Hepatocyte (in vitro differentiated cells): ENCODE results near the gene POU5F1. TPM values are rescaled to one million over a fixed set of nuclear protein-coding genes. Genes with fewer than 3 reads are reported as not detected.
"Not testable (repeated sequence)": the region's sequence is repeated elsewhere in the genome, so short reads cannot be mapped to it uniquely, and the experiment has no call there.

Experiments used
- DNase-seq: peaks from one replicate; pipeline ENCODE4 v3.0.0-alpha.2; 2016; ENCODE audit warnings: low spot score
- H2AFZ ChIP-seq: fragments of 200-600 bp; sonication (generic); 2 replicates; pipeline ENCODE4 v1.6.0; 2016; ENCODE audit warnings: antibody characterized with exemption, mild to moderate bottlenecking
- H3K27ac ChIP-seq: fragments of 200-600 bp; sonication (generic); 2 replicates; pipeline ENCODE4 v1.5.1; 2016; ENCODE audit warnings: mild to moderate bottlenecking
- H3K27me3 ChIP-seq: fragments of 200-600 bp; sonication (generic); 2 replicates; pipeline ENCODE4 v1.6.1; 2016
- H3K36me3 ChIP-seq: fragments of 200-600 bp; sonication (generic); replicated peaks from 2 replicates; pipeline ENCODE4 v1.5.1; 2016; ENCODE audit warnings: low read depth; ENCODE audit not compliant: insufficient read depth
- H3K4me1 ChIP-seq: fragments of 200-600 bp; sonication (generic); 2 replicates; pipeline ENCODE4 v1.5.1; 2016; ENCODE audit warnings: mild to moderate bottlenecking, moderate library complexity; ENCODE audit not compliant: insufficient read depth
- H3K4me2 ChIP-seq: fragments of 200-600 bp; sonication (generic); 2 replicates; pipeline ENCODE4 v1.6.0; 2016
- H3K4me3 ChIP-seq: fragments of 200-600 bp; sonication (generic); 2 replicates; pipeline ENCODE4 v1.5.1; 2016; ENCODE audit warnings: mild to moderate bottlenecking
- H3K79me2 ChIP-seq: fragments of 200-600 bp; sonication (generic); 2 replicates; pipeline ENCODE4 v1.6.0; 2017; ENCODE audit warnings: mild to moderate bottlenecking
- H3K9me2 ChIP-seq: fragments of 200-600 bp; sonication (generic); replicated peaks from 2 replicates; pipeline ENCODE4 v1.6.0; 2017; ENCODE audit warnings: mild to moderate bottlenecking; ENCODE audit not compliant: insufficient read depth
- H3K9me3 ChIP-seq: fragments of 200-600 bp; sonication (generic); 2 replicates; pipeline ENCODE4 v1.5.1; 2016; ENCODE audit warnings: low read depth, mild to moderate bottlenecking
- H4K20me1 ChIP-seq: fragments of 200-600 bp; sonication (generic); 2 replicates; pipeline ENCODE4 v1.6.0; 2016; ENCODE audit warnings: mild to moderate bottlenecking; ENCODE audit not compliant: insufficient read depth, poor library complexity, severe bottlenecking
- CTCF ChIP-seq: fragments of 200-600 bp; sonication (generic); IDR thresholded peaks from 2 replicates; pipeline ENCODE4 v1.5.1; 2016; ENCODE audit warnings: antibody characterized with exemption, mild to moderate bottlenecking; ENCODE audit not compliant: poor library complexity
- EZH2 ChIP-seq: fragments of 200-600 bp; sonication (generic); IDR thresholded peaks from 2 replicates; pipeline ENCODE4 v1.6.1; 2016; ENCODE audit warnings: antibody characterized with exemption, mild to moderate bottlenecking, borderline replicate concordance
- EZH2phosphoT487 ChIP-seq: fragments of 200-600 bp; sonication (generic); IDR thresholded peaks from one replicate; pipeline ENCODE4 v1.6.1; 2018; ENCODE audit warnings: antibody characterized with exemption, mild to moderate bottlenecking, low read depth, moderate library complexity; ENCODE audit not compliant: unreplicated experiment, severe bottlenecking
- WGBS: methylation state at CpG from one replicate; pipeline ENCODE4 v1.1.6; 2016; ENCODE audit warnings: low lambda C conversion rate; ENCODE audit errors: missing lambda C conversion rate; 5-methylcytosine and 5-hydroxymethylcytosine counted together
- polyA plus RNA-seq: library from polyadenylated mRNA; unstranded; fragments of >200 nt; fragmentation: Nextera tagmentation; extraction: Ambion mirVana; gene quantifications from 2 replicates; pipeline ENCODE4 v1.2.1, GENCODE V29; 2016
- total RNA-seq: library from RNA; depleted of rRNA; stranded (reverse); fragments of >200 nt; gene quantifications from 2 replicates; pipeline ENCODE4 v1.2.3, GENCODE V29; 2014

POU5F1 gene
- total RNA-seq (1.1 and 2.1 TPM in 2 replicates), polyA plus RNA-seq (0.94 and 1.8 TPM in 2 replicates)

GRCh38 chr6:31170600-31170881 lies at the start of gene POU5F1:
Gene POU5F1 (minus strand): TSS chr6:31170682. CDS start chr6:31170620, 62 bp downstream.
- DNase-seq, result no peak

GRCh38 chr6:31216208-31216898 lies 45.9 kb upstream of the POU5F1 start:
- Histone ChIP-seq H3K27me3 (no peaks in the 10 kb centered on the region), H3K36me3 (no peaks in the 10 kb centered on the region), H3K9me2 (no peaks in the 10 kb centered on the region), H3K4me2 (no peak overlapping the region), H3K27ac (peak overlapping the region; percentile 89), H2AFZ (peak overlapping the region; percentile 29), H3K9me3 (no peaks in the 10 kb centered on the region), H3K79me2 (no peaks in the 10 kb centered on the region), H4K20me1 (no peaks in the 10 kb centered on the region), H3K4me3 (no peak overlapping the region), H3K4me1 (peaks cover 6% of the 10 kb centered on the region)
- WGBS, result 66% methylated on average over 7 of the region's 7 CpGs
- peak; percentile 40 for DNase-seq
- TF ChIP-seq EZH2phosphoT487 (no peak), CTCF (no peak), EZH2 (no peak)

More at GRCh38 chr6:31170600-31170881, at the start of gene POU5F1:
- no peak within 1 kb of the TSS for H3K27ac ChIP-seq
- no peaks in the 10 kb centered on the region for H3K79me2 ChIP-seq
- 58% methylated on average over 4 of the region's 9 CpGs for WGBS
- H3K4me1 ChIP-seq, result no peaks in the 10 kb centered on the region
- no peak within 1 kb of the TSS for H3K4me3 ChIP-seq
- no peaks in the 10 kb centered on the region for H4K20me1 ChIP-seq
- no peaks in the 10 kb centered on the region for H3K9me2 ChIP-seq
- no peaks in the 10 kb centered on the region for H3K9me3 ChIP-seq
- no peaks in the 10 kb centered on the region for H3K36me3 ChIP-seq
- no peak within 1 kb of the TSS for H3K4me2 ChIP-seq
- peaks cover 8% of the 10 kb centered on the region for H3K27me3 ChIP-seq
- no peak for TF ChIP-seq CTCF
- no peak for TF ChIP-seq EZH2phosphoT487
- TF ChIP-seq EZH2, result no peak
- H2AFZ ChIP-seq, result no peak within 1 kb of the TSS

GRCh38 chr6:31215216-31215615 lies 44.7 kb upstream of the POU5F1 start:
- H3K27ac ChIP-seq, H3K4me3 ChIP-seq, H4K20me1 ChIP-seq: not testable (repeated sequence)

GRCh38 chr6:31214516-31214915 lies 44.0 kb upstream of the POU5F1 start:
- no peaks in the 10 kb centered on the region for H3K9me2 ChIP-seq
- peaks cover 8% of the 10 kb centered on the region for H3K4me1 ChIP-seq
- H3K4me3 ChIP-seq, result no peak overlapping the region
- 67% methylated on average over 1 of the region's 1 CpG for WGBS
- H4K20me1 ChIP-seq, result no peaks in the 10 kb centered on the region
- TF ChIP-seq CTCF, result no peak
- TF ChIP-seq EZH2phosphoT487, result no peak
- TF ChIP-seq EZH2, result no peak
- H3K9me3 ChIP-seq, result no peaks in the 10 kb centered on the region
- H3K27ac ChIP-seq, result no peak overlapping the region
- H3K27me3 ChIP-seq, result no peaks in the 10 kb centered on the region
- H2AFZ ChIP-seq, result no peak overlapping the region
- no peaks in the 10 kb centered on the region for H3K36me3 ChIP-seq
- H3K79me2 ChIP-seq, result no peaks in the 10 kb centered on the region
- no peak overlapping the region for H3K4me2 ChIP-seq
- DNase-seq, result no peak

More at GRCh38 chr6:31215216-31215615, 44.7 kb upstream of the POU5F1 start:
- not testable (repeated sequence) for H2AFZ ChIP-seq, H3K27me3 ChIP-seq, H3K36me3 ChIP-seq, H3K4me1 ChIP-seq, H3K4me2 ChIP-seq, H3K9me2 ChIP-seq, H3K79me2 ChIP-seq, H3K9me3 ChIP-seq, DNase-seq
- 95% methylated on average over 2 of the region's 2 CpGs for WGBS
